B cell (primary cell): Measurements from ENCODE around the gene SLC24A3. TPM values are rescaled to one million over a fixed set of nuclear protein-coding genes. Genes with fewer than 3 reads are reported as not detected.

Experiments used
- ATAC-seq: fragments of 200-7000 bp; cut with Tn5 transposase; one replicate; pipeline ENCODE4 v1.10.0; 2021; ENCODE audit warnings: low read depth, mild to moderate bottlenecking, moderate number of reproducible peaks, moderate library complexity
- CTCF ChIA-PET: fragments of 350-600 bp; sonication (Branson Sonifier 250); formaldehyde crosslinking; loops from one replicate; lab custom pipeline; 2021; ENCODE audit warnings: antibody characterized with exemption, inconsistent platforms; lab: Charles Lee
- POLR2A ChIA-PET: fragments of 350-600 bp; sonication (Branson Sonifier 250); formaldehyde crosslinking; loops from one replicate; lab custom pipeline; 2021; ENCODE audit warnings: antibody characterized with exemption; lab: Charles Lee
- DNase-seq: peaks from one replicate; pipeline ENCODE4 v3.0.0; 2013
- H2AFZ ChIP-seq: 2 replicates; pipeline ENCODE4 v1.6.1; 2012; ENCODE audit warnings: mild to moderate bottlenecking, low read depth, low read length; ENCODE audit not compliant: insufficient read depth, poor library complexity, severe bottlenecking
- H3K27ac ChIP-seq, 2 donors: 1 replicate in 1 of 2; 2 replicates in 1 of 2; pipeline ENCODE4 v1.5.1; 2012 to 2013; ENCODE audit warnings: low read length in 2 of 2, mild to moderate bottlenecking in 2 of 2, moderate library complexity in 1 of 2
- H3K27me3 ChIP-seq, 4 experiments: fragments of 200-600 bp in 1 of 4; sonication (generic) in 1 of 4; replicated peaks in 1 of 4; 1 replicate in 2 of 4; 2 replicates in 2 of 4; pipeline versions ENCODE4 v1.6.1 to v1.7.0; 2013 to 2016; ENCODE audit warnings: low read length in 3 of 4, mild to moderate bottlenecking in 2 of 4, mixed read lengths in 1 of 4, moderate library complexity in 1 of 4; ENCODE audit not compliant: insufficient read depth in 4 of 4, control insufficient read depth in 3 of 4; ENCODE audit errors: control extremely low read depth in 1 of 4
- H3K36me3 ChIP-seq, 2 experiments: replicated peaks in 1 of 2; 1 replicate in 1 of 2; 2 replicates in 1 of 2; pipeline versions ENCODE4 v1.6.1 to v1.7.1; 2013; ENCODE audit warnings: low read length in 1 of 2; ENCODE audit not compliant: insufficient read depth in 2 of 2, control insufficient read depth in 1 of 2; ENCODE audit errors: control extremely low read depth in 1 of 2, extremely low read depth in 1 of 2
- H3K4me1 ChIP-seq, 2 donors: fragments of 200-600 bp in 1 of 2; sonication (generic) in 1 of 2; 1 replicate in 1 of 2; 2 replicates in 1 of 2; pipeline versions ENCODE4 v1.5.1 to v1.6.1; 2013 to 2017; ENCODE audit warnings: low read length in 2 of 2; ENCODE audit not compliant: control insufficient read depth in 2 of 2, insufficient read depth in 2 of 2
- H3K4me2 ChIP-seq: replicated peaks from 2 replicates; pipeline ENCODE3; 2012; ENCODE audit warnings: mild to moderate bottlenecking, low read depth, low read length; ENCODE audit not compliant: poor library complexity, severe bottlenecking
- H3K4me3 ChIP-seq, 5 experiments: fragments of 200-600 bp in 1 of 5; sonication (generic) in 1 of 5; 1 replicate in 3 of 5; 2 replicates in 2 of 5; pipeline versions ENCODE4 v1.5.1 to v1.7.0; 2011 to 2016; ENCODE audit warnings: low read length in 4 of 5, mild to moderate bottlenecking in 4 of 5, low read depth in 2 of 5, control low read depth in 1 of 5, moderate library complexity in 1 of 5; ENCODE audit not compliant: insufficient read depth in 1 of 5; ENCODE audit errors: control extremely low read depth in 1 of 5, extremely low read depth in 1 of 5
- H3K79me2 ChIP-seq: fragments of 200-600 bp; sonication (generic); one replicate; pipeline ENCODE4 v1.6.0; 2016; ENCODE audit warnings: low read length; ENCODE audit not compliant: control insufficient read depth, insufficient read depth
- H3K9ac ChIP-seq: fragments of 200-600 bp; sonication (generic); 2 replicates; pipeline ENCODE4 v1.6.1; 2017; ENCODE audit warnings: mild to moderate bottlenecking, low read length, moderate library complexity
- H3K9me3 ChIP-seq, 3 donors: one replicate each; pipeline versions ENCODE4 v1.6.1 to v1.7.1; 2013; ENCODE audit warnings: low read length in 2 of 3; ENCODE audit not compliant: control insufficient read depth in 2 of 3, insufficient read depth in 1 of 3; ENCODE audit errors: control extremely low read depth in 1 of 3
- H4K20me1 ChIP-seq: 2 replicates; pipeline ENCODE4 v1.6.0; 2012; ENCODE audit warnings: mild to moderate bottlenecking, low read length; ENCODE audit not compliant: insufficient read depth, control insufficient read depth, poor library complexity, severe bottlenecking
- H3K27ac Mint-ChIP-seq: one replicate; pipeline ENCODE4 v1.8.0; 2021; ENCODE audit warnings: mixed read lengths
- H3K27me3 Mint-ChIP-seq: one replicate; pipeline ENCODE4 v1.8.0; 2021; ENCODE audit warnings: mixed read lengths
- H3K4me1 Mint-ChIP-seq: one replicate; pipeline ENCODE4 v1.8.0; 2021; ENCODE audit warnings: mixed read lengths
- H3K4me3 Mint-ChIP-seq: one replicate; pipeline ENCODE4 v1.8.0; 2021; ENCODE audit warnings: mixed read lengths
- H3K9me3 Mint-ChIP-seq: one replicate; pipeline ENCODE4 v1.8.0; 2022; ENCODE audit warnings: mixed read lengths; ENCODE audit not compliant: insufficient read depth
- EZH2 ChIP-seq: IDR thresholded peaks from 2 replicates; pipeline ENCODE4 v1.6.1; 2012; ENCODE audit warnings: borderline replicate concordance, low read depth, mild to moderate bottlenecking, moderate library complexity, low read length; ENCODE audit not compliant: insufficient read depth, poor library complexity, severe bottlenecking
- WGBS: methylation state at CpG from one replicate; pipeline ENCODE4 v1.1.5; 2013; ENCODE audit warnings: missing lambda C conversion rate; ENCODE audit not compliant: insufficient coverage; 5-methylcytosine and 5-hydroxymethylcytosine counted together
- intact Hi-C: fragments of 100-400 bp; cut with micrococcal nuclease; formaldehyde crosslinking; loops from one replicate; pipeline ENCODE4 v1.10.0; 2022
- polyA plus RNA-seq: library from polyadenylated mRNA; depleted of rRNA; stranded (reverse); fragments of >200 nt; gene quantifications from 2 replicates; pipeline ENCODE4 v1.2.3, GENCODE V29; 2012
- total RNA-seq, 2 donors: library from RNA; stranded (reverse); fragments of 120-200 nt in 1 of 2; gene quantifications; 1 replicate in 1 of 2; 2 replicates in 1 of 2; pipeline versions ENCODE4 v1.2.3 to v1.2.4, GENCODE V29; 2013 to 2022
- TF ChIP-seq, protein P1 (sequence below): fragments of 200-600 bp; IDR thresholded peaks from one replicate; pipeline ENCODE4 v1.8.0; 2022; ENCODE audit warnings: antibody characterized with exemption, mild to moderate bottlenecking

The SLC24A3 gene
- total and polyA plus RNA-seq, 2 donors (not counting 1 experiment from before 2014, with no cell fraction given) = not detected

DNA sequence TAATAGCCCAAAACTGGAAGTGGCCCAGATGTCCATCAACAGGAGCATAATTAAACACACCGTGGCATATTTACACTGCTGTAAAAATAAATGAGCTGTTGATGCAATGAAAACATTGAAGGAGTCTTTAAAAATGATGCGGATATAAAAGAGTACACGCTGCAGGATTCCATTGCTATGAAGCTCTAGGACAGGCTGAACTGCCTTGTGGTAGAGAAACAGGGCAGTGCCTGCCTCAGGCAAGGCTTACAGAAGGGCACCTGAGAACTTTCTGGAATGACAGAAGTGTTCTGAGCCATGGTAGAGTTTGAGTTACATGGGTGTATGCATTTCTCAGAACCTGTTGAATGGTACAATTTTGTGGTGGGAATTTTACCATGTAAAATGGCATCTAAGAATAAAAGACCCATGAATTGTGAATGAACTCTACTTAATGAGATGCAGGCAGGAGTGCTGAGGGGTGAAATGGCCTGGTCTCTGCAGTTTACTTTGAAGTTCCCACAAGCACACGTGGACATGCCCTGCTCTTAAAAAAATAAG is 500.3 kb downstream of the SLC24A3 start:
- CTCF ChIA-PET = no interaction called here
- intact Hi-C loops = no loop called here

DNA sequence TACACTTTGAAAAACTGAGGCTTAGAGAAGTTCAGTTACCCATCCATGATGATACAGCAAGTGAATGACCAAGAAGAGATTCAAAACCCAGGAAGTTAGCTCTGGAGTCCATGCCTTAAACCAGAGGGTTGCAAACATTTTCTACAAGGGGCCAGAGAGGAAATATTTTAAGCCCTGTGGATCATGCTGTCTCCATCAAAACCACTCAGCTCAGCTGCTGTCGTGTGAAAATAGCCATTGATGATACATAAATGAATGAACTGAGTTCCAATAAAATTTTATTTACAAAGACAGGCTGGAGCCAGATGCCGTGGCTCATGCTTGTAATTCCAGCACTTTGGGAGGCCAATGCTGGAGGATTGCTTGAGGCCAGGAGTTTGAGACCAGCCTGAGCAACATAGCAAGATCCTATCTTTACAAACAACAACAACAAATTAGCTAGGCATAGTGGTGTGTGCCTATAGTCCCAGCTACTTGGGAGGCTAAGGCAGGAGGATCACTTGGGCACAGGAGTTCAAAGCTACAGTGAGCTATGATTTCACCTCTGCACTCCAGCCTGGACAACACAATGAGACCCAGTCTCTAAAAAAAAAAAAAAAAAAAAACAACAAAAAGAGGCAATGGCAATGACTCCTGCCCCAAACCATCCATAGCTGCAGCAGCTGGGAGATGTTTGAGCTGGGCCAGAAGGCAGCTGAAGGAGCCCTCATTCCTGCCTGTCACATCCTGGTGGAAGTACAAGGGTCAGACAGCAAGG is 501.6 kb downstream of the SLC24A3 start:
- Histone ChIP-seq H3K4me2 (no peak overlapping the region), H3K4me1 (no peaks in the 10 kb centered on the region), H2AFZ (no peak overlapping the region), H3K9me3 (peaks cover 0 to 23% (median 19%) of the 10 kb centered on the region in 3 donors), H4K20me1 (no peaks in the 10 kb centered on the region), H3K27ac (no peak overlapping the region), H3K27me3 (no peaks in the 10 kb centered on the region), H3K4me3 (no peak overlapping the region), H3K79me2 (no peaks in the 10 kb centered on the region), H3K9ac (no peak overlapping the region), H3K36me3 (no peaks in the 10 kb centered on the region)
- H3K4me3 Mint-ChIP-seq = no peak overlapping the region
- intact Hi-C loops = no loop called here
- no peak overlapping the region for H3K27ac Mint-ChIP-seq
- no CpG with 5 or more reads among the region's 2 CpGs for WGBS
- no peaks in the 10 kb centered on the region for H3K4me1 Mint-ChIP-seq
- ChIA-PET POLR2A (interaction anchor here (0.7 kb wide), 1 partner anchor 249 kb away, joined by 6 read pairs; no protein-coding TSS in a partner anchor), CTCF (interaction anchor here (1.1 kb wide), 1 partner anchor 16 kb away, joined by 4 read pairs; no protein-coding TSS in a partner anchor)
- H3K27me3 Mint-ChIP-seq = no peaks in the 10 kb centered on the region
- ATAC-seq = no peak
- peaks cover 8% of the 10 kb centered on the region for H3K9me3 Mint-ChIP-seq
- no peak for DNase-seq
- TF ChIP-seq, protein P1, sequence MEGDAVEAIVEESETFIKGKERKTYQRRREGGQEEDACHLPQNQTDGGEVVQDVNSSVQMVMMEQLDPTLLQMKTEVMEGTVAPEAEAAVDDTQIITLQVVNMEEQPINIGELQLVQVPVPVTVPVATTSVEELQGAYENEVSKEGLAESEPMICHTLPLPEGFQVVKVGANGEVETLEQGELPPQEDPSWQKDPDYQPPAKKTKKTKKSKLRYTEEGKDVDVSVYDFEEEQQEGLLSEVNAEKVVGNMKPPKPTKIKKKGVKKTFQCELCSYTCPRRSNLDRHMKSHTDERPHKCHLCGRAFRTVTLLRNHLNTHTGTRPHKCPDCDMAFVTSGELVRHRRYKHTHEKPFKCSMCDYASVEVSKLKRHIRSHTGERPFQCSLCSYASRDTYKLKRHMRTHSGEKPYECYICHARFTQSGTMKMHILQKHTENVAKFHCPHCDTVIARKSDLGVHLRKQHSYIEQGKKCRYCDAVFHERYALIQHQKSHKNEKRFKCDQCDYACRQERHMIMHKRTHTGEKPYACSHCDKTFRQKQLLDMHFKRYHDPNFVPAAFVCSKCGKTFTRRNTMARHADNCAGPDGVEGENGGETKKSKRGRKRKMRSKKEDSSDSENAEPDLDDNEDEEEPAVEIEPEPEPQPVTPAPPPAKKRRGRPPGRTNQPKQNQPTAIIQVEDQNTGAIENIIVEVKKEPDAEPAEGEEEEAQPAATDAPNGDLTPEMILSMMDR = no peak
- no peak for TF ChIP-seq EZH2

More for the DNA sequence above, 500.3 kb downstream of the SLC24A3 start:
- Histone ChIP-seq H3K4me2 (no peak overlapping the region), H3K9ac (no peak overlapping the region), H3K27me3 (no peaks in the 10 kb centered on the region), H3K27ac (no peak overlapping the region), H3K4me1 (peaks cover 0 to 3% of the 10 kb centered on the region in 2 donors), H2AFZ (no peak overlapping the region), H3K79me2 (no peaks in the 10 kb centered on the region), H4K20me1 (no peaks in the 10 kb centered on the region), H3K36me3 (no peaks in the 10 kb centered on the region), H3K9me3 (peaks cover 0 to 23% (median 19%) of the 10 kb centered on the region in 3 donors), H3K4me3 (no peak overlapping the region)
- Mint-ChIP-seq H3K4me3 (no peak overlapping the region), H3K27me3 (no peaks in the 10 kb centered on the region), H3K4me1 (peaks cover 3% of the 10 kb centered on the region), H3K27ac (no peak overlapping the region), H3K9me3 (peaks cover 6% of the 10 kb centered on the region)
- DNase-seq = no peak
- ATAC-seq = no peak
- 90% methylated on average over 2 of the region's 4 CpGs for WGBS
- no peak for TF ChIP-seq EZH2
- POLR2A ChIA-PET = no interaction called here
